ENCODE measurements around the gene UBE3D.
"Not testable (repeated sequence)": the region's sequence is repeated elsewhere in the genome, so short reads cannot be mapped to it uniquely, and the experiment has no call there.

Gene UBE3D

GRCh38 chr6:82971877-82972460 is 93.7 kb downstream of the UBE3D start:
- no peak for DNase-seq

DNA sequence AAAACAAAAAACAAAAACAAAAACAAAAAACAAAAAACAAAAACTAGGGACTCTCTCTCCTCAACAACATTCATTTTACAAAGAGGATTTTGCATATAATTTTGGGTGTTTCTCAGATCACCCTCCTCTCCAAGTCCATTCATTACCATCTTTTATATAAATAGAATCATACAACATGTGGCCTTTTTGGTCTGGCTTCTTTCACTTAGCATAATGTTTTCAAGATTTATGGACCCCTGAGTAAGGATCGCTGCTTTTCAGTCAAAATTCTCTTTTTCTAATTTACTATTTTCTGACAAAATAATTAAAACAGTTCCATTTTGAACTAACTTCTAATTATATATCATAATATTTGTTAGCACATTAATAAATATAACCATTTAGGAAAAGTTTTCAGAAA is 94.8 kb downstream of the UBE3D start:
- no peak for DNase-seq

DNA sequence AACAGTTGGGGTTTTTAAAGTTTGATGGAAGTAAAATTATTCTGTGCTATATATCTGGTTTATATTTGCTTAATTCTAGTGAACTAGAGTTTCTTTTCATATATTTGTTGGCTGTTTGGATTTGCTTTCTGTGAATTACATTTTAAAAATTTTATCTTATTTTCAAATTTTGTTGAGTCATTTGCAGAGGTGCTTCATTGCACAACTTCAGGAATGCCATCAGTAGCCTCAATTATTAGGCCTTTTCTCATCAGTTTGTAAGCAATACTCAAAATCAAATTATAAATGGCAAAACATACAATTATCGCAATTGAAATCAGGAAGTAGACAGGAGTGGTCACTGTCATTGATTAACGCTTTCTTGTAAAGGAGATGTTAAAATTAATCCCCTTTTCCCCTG is 96.9 kb downstream of the UBE3D start:
- DNase-seq: no peak

DNA sequence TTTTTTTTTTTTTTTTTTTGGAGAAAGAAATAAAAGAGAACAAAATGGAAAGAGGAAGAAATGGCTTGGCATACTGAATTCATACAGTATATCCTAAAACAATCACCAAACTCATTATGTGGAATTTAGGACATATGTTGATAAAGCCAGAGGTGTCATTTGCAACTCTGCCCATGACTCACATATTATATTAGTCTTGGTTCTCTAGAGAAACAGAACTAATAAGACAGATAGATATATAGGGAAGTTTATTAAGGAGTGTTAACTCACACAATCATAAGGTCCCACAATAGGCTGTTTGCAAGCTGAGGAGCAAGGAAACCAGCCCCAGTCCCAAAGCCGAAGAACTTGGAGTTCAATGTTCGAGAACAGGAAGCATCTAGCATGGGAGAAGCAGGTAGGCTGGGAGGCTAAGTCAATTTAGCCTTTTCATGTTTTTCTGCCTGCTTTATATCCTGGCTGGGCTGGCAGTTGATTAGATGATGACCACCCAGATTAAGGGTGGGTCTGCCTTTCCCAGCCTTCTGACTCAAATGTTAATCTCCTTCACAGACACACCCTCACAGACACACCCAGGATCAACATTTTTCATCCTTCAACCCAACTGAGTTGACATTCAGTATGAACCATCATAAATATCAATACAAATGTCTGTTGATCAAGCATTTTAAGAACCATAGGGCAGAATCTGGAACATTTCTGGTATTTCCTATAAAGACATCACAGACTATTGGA is 102.3 kb downstream of the UBE3D start:
- no peak for DNase-seq

DNA sequence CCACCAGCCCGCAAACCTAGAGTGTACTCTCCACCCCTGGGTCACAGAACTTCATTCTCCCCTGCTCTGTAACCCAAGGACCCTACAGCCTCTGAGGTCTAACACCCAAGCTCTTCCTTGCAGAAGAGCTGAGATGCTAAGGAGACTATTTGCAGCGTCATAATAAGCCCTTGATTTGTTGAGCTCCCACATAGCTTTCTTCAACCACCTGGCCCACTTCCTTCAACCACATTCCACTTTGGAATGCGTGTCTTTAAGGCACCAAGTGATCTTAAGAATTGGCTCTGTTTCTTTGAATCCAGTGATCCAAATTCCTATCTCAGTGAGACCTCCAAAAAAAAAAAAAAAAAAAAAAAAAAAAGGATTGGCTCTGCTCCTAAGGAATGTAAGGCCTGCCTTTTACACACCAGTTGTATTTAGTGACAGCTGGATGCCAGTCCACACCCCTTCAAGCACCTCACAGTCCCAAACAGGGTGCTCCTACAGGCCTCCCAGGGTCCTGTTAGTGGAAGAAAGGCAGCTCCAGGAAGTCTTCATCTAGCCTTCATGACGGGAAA is 106.2 kb downstream of the UBE3D start:
- no peak for DNase-seq

DNA sequence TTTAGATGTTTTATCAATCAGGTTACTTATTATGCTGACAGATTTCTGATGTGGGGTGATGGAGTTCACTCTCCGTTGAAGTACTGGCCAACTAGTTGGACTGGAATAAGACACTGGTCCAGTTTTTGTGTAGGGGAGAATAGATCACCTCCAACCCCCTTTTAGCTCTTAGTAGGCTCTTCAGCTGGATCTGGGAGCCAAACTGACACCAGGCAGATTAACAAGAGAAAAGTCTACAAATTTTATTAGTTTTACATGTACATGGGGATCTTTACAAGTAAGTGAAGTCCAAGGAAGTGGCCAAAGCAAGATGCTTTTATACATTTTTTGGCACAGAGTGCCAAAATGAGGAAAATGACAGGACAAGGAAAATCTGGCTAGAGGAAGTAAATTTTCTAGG is 107.1 kb downstream of the UBE3D start:
- no peak for DNase-seq

DNA sequence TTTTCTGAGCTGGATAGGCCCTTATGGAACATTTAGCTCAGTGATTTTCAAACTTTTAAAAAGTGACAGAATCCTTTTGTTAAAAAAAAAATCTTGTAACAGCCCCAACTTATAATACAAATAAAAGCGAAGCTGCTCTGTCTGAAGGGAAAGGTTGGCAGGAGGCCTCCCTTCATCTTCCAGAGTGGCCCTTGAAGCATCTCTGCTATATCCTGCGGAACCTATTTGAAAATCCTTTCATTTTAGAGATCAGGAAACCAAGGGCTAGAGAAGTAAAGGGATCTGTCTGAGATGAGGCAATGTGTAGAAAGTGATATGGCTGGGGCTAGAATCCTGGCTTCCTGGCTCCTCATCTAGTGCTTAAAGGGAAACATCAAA is 107.8 kb downstream of the UBE3D start:
- DNase-seq: no peak

DNA sequence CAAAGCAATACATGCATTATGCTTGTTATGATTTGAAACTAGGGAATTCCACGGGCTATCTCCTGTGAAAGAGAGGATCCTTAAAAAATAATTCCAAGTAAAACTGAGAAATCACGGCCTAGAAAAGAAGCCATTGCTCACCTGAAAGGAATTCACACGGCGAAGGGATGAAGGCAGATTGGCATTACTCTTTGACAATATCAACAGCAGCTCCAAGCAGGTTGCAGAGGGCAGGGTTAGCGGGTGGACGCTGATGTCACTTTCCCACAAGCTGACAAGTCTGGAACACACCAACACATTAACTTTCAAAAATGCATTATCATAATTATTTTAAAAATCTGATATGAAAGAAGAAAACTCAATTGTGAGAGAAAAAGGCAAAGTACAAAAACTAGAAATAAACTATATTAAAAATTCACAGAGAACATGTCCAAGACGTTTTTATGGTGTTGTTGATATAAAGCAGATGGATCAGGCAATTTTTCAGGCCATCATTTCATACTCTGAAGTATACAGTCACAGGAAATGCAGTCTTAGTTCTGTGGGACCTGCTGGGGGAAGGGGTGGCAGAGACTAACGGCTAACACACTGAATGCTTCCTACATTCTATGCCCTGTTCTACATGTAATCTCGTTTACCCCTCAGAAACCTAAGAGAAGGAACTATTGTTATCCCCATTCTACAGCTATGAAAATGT is 108.3 kb downstream of the UBE3D start:
- DNase-seq: no peak

- no peak for DNase-seq
Observed at GRCh38 chr6:82955841-82956240, 109.8 kb downstream of the UBE3D start.

DNA sequence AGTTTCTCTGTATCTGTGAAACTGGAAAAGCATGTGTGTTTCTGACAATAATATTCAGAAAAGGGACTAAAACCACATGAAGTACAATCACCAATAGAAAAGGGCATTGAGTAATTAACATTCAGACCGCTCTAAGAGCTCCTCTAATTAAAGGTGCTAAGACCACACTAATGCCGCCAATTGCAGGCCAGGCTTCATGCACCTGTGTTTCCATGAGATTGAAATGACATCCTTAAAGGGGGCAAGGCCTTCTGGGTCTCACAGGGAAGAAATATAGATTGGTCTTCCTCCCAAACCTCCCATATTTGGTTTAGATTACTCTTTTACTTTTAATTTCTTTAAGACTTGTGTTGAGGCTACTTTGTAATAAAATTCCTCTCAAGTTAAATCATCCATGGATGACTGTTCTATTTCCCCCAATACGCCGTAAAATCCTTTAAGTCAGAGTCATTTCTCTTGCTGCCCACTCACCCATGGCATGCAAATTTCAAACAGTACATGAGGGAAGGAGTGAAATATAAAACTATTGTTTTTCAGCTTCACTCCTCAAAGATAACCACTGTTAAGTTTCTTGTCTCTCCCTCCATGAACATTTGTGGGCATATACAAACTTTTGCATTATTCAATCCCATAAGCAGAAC is 110.6 kb downstream of the UBE3D start:
- no peak for DNase-seq

GRCh38 chr6:82954356-82954755 is 111.3 kb downstream of the UBE3D start:
- DNase-seq: no peak

- no peak for DNase-seq
Observed at GRCh38 chr6:82953871-82954270, 111.8 kb downstream of the UBE3D start.

DNA sequence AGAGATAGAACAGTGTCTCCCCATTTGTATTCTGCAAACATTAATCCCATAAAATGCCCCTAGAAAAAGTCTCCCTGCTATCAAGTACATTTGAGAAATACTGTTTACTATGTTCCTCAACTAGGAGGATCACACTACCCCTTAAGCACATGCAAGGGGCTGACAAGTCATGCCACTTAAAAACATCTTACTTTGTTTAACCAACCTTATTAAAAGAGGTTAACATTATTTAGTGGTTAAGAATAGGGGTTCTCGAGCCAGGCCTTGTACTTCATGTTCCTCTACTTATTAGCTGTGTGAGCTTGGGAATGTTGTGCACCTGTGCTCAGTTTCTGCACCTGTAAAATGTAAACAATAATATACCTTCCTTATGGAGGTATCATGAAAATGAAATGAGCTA is 113.7 kb downstream of the UBE3D start:
- no peak for DNase-seq

GRCh38 chr6:82951389-82951788 is 114.3 kb downstream of the UBE3D start:
- no peak for DNase-seq

- not testable (repeated sequence) for DNase-seq
Observed at GRCh38 chr6:82930915-82931314, 134.7 kb downstream of the UBE3D start.

- no peak for DNase-seq
Observed at GRCh38 chr6:82924799-82925535, 140.7 kb downstream of the UBE3D start.

GRCh38 chr6:82921258-82921657 is 144.4 kb downstream of the UBE3D start:
- no peak for DNase-seq

- no peak for DNase-seq
Observed at GRCh38 chr6:82917346-82918064, 148.1 kb downstream of the UBE3D start.

DNA sequence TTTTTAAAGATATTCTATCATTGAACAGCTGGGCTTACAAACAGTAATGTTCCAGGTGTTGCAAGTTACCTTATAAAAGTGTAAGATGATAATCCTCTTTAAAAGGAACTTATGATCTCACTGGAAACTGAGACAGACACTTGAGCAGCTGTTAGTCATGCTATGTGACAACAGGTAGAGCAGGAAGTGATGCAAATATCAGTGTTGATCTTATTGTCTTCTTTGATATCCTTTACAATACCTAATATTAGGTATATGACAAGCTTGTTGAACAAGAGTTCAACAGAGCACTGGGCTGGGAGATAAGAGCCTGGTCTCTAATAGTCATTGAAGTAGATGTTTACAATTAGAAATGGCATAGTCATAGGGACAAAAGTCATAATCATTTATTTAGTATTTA is 150.0 kb downstream of the UBE3D start:
- no peak for DNase-seq

- DNase-seq: no peak
Observed at GRCh38 chr6:82914511-82914910, 151.1 kb downstream of the UBE3D start.

DNA sequence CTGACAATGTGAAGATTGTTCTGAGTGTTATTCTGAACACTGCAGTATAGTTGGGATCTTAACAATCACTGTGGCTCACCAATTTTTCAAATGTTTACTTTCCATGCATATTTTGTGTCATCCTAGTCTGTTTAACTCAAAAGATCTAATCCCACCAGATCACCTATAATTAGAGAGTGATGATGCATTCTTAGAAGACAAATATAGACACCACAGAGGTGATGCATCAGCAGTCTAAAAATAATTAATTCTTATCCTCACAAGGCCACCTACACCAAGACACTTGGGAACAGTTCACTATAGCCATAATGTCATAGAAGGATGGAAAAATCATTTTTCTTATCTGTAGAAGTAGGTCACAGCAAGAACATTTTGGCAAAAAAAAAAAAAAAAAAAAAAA is 154.8 kb downstream of the UBE3D start:
- no peak for DNase-seq

DNA sequence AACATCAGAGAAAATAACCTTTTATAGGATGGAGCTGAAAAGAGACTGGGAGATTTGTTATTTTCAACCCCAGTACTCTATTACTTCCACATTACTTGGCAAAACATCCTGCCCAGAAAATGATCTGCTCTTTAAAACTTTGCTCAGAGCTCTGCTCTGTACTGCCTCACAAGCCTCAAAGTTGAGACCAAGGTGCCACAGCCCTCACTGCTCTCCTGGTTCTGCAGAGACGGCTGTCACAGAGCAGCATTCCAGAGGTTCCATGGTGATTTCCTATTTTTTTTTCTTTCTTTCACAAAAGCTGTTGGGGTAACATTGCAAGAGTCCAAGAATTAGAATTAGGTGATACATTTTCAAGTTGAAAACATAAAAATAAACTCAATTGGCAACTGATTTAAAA is 155.2 kb downstream of the UBE3D start:
- DNase-seq: no peak

Measured in CD4-positive, alpha-beta T cell treated with Interferon alpha-2 for 1 hour (primary cell).